Measurements from ENCODE around the gene DENND2C.
A peak's percentile ranks its signal among the peaks of the same experiment; 100 is the strongest.

Gene DENND2C

DNA sequence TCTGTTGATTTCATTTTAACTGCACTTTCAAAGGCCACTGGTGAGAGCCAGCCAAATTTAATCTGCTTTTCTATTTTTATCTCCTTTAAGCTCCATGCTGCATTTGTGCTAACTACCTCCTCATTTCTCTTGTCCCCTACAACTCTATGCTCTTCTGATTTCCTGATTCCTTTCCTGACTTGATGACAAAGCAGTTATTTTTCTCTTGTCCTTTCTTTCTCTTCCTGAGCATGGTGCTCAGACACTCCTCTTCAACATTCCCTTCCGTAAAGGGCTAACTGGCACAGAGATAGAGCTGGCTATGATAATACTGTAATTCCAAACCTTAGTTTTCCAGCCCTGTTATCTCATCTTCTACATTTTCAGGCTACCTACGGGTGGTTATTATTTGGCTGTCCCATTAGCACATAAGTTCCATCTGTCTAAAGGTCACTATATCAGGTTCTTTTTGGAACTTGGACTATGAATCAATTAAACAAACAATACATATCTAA is 81.6 kb downstream of the DENND2C start:
- no peak for DNase-seq
- Histone ChIP-seq H3K27me3 (peaks cover under 1% of the 10 kb centered on the region; the same call in 1 of the 2 replicates), H3K4me1 (no peaks in the 10 kb centered on the region), H3K36me3 (no peaks in the 10 kb centered on the region), H3K4me3 (ENCODE audit: low read depth, low read length) (no peak overlapping the region), H3K9me3 (no peaks in the 10 kb centered on the region)
- TF ChIP-seq, protein P1, sequence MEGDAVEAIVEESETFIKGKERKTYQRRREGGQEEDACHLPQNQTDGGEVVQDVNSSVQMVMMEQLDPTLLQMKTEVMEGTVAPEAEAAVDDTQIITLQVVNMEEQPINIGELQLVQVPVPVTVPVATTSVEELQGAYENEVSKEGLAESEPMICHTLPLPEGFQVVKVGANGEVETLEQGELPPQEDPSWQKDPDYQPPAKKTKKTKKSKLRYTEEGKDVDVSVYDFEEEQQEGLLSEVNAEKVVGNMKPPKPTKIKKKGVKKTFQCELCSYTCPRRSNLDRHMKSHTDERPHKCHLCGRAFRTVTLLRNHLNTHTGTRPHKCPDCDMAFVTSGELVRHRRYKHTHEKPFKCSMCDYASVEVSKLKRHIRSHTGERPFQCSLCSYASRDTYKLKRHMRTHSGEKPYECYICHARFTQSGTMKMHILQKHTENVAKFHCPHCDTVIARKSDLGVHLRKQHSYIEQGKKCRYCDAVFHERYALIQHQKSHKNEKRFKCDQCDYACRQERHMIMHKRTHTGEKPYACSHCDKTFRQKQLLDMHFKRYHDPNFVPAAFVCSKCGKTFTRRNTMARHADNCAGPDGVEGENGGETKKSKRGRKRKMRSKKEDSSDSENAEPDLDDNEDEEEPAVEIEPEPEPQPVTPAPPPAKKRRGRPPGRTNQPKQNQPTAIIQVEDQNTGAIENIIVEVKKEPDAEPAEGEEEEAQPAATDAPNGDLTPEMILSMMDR (IDR thresholded peaks at IDR 0.05; ENCODE audit: low read depth, low read length): no peak

- H3K4me3 ChIP-seq (ENCODE audit: low read depth, low read length): no peak overlapping the region
- H3K36me3 ChIP-seq: no peaks in the 10 kb centered on the region
- no peaks in the 10 kb centered on the region for H3K4me1 ChIP-seq
- DNase-seq: no peak
- H3K27me3 ChIP-seq: no peaks in the 10 kb centered on the region
- no peaks in the 10 kb centered on the region for H3K9me3 ChIP-seq
- TF ChIP-seq, protein P1 (IDR thresholded peaks at IDR 0.05; ENCODE audit: low read depth, low read length): no peak
Observed at GRCh38 chr1:114587203-114587991, 82.5 kb downstream of the DENND2C start.

GRCh38 chr1:114586513-114587047 is 83.3 kb downstream of the DENND2C start:
- H3K36me3 ChIP-seq: no peaks in the 10 kb centered on the region
- TF ChIP-seq, protein P1 (IDR thresholded peaks at IDR 0.05; ENCODE audit: low read depth, low read length): no peak

GRCh38 chr1:114585231-114585630 is 84.6 kb downstream of the DENND2C start:
- Histone ChIP-seq H3K27me3 (no peaks in the 10 kb centered on the region), H3K4me1 (no peaks in the 10 kb centered on the region), H3K36me3 (no peaks in the 10 kb centered on the region), H3K4me3 (ENCODE audit: low read depth, low read length) (no peak overlapping the region), H3K9me3 (no peaks in the 10 kb centered on the region)
- TF ChIP-seq, protein P1 (IDR thresholded peaks at IDR 0.05; ENCODE audit: low read depth, low read length): no peak
- DNase-seq: peak; percentile 10

More at GRCh38 chr1:114586513-114587047, 83.3 kb downstream of the DENND2C start:
- Histone ChIP-seq H3K4me3 (ENCODE audit: low read depth, low read length) (no peak overlapping the region), H3K4me1 (no peaks in the 10 kb centered on the region), H3K9me3 (no peaks in the 10 kb centered on the region), H3K27me3 (no peaks in the 10 kb centered on the region)
- no peak for DNase-seq

- H3K4me1 ChIP-seq: no peaks in the 10 kb centered on the region
- no peaks in the 10 kb centered on the region for H3K9me3 ChIP-seq
- peaks cover 5% of the 10 kb centered on the region for H3K36me3 ChIP-seq
- peak; percentile 92 for DNase-seq
- TF ChIP-seq, protein P1 (IDR thresholded peaks at IDR 0.05; ENCODE audit: low read depth, low read length): no peak
- H3K27me3 ChIP-seq: no peaks in the 10 kb centered on the region
- peak within 1 kb of the TSS; percentile 71 for H3K4me3 ChIP-seq (ENCODE audit: low read depth, low read length)
Observed at GRCh38 chr1:114581335-114582287, 88.2 kb downstream of the DENND2C start, which contains the start of gene BCAS2. TSS of gene BCAS2 (minus strand) at chr1:114581615. CDS start at chr1:114581591, 24 bp downstream.

All from BE2C (cell line).